ENCODE measurements around the gene PIP4P1. TPM values are rescaled to one million over a fixed set of nuclear protein-coding genes. Genes with fewer than 3 reads are reported as not detected.

Gene PIP4P1
- total RNA-seq (2021; fragmentation: NEBNext Ultra II Directional; extraction: Animal tissue kit (Norgen Biotek cat#: 25700)) (29.5 and 33.4 TPM in 2 replicates), polyA plus RNA-seq (2011; rRNA removed) (60.0 and 67.7 TPM in 2 replicates), polyA minus RNA-seq (2011; rRNA and poly(A)+ RNA removed) (45.7 and 46.2 TPM in 2 replicates)
- polyA plus RNA-seq (2011; cell fraction: cytosol; rRNA removed): 51.0 TPM
- polyA plus RNA-seq (2011; cell fraction: nucleus; rRNA removed): 132 TPM
- 32.7 to 41.6 TPM (median 39.1 TPM) in 4 replicates for polyA plus RNA-seq (2012, experiment 1 of 2)
- 45.8 TPM for polyA plus RNA-seq (2012, experiment 2 of 2)
- polyA plus RNA-seq (2013, experiment 1 of 2): 30.9 TPM
- polyA plus RNA-seq (2013, experiment 2 of 2): 29.3 TPM
- 16.5 TPM for polyA minus RNA-seq (2011; cell fraction: cytosol; rRNA and poly(A)+ RNA removed)
- 41.4 TPM for polyA minus RNA-seq (2011; cell fraction: nucleus; rRNA and poly(A)+ RNA removed)
- long read RNA-seq, experiment 1, transcript PIP4P1-202 (7 exons, 1,696 nt): minor isoform, 8 of 24 reads
- long read RNA-seq, experiment 1, transcript PIP4P1-201 (7 exons, 1,961 nt): major isoform, 10 of 24 reads
- long read RNA-seq, experiment 1, partial matches to known transcripts: 0 of 24 reads
- long read RNA-seq, experiment 1, other reads (novel, unspliced or antisense): 6 of 24 reads
- long read RNA-seq, experiment 2, partial matches to known transcripts: 2 of 10 reads
- long read RNA-seq, experiment 2, other reads (novel, unspliced or antisense): 6 of 10 reads

DNA sequence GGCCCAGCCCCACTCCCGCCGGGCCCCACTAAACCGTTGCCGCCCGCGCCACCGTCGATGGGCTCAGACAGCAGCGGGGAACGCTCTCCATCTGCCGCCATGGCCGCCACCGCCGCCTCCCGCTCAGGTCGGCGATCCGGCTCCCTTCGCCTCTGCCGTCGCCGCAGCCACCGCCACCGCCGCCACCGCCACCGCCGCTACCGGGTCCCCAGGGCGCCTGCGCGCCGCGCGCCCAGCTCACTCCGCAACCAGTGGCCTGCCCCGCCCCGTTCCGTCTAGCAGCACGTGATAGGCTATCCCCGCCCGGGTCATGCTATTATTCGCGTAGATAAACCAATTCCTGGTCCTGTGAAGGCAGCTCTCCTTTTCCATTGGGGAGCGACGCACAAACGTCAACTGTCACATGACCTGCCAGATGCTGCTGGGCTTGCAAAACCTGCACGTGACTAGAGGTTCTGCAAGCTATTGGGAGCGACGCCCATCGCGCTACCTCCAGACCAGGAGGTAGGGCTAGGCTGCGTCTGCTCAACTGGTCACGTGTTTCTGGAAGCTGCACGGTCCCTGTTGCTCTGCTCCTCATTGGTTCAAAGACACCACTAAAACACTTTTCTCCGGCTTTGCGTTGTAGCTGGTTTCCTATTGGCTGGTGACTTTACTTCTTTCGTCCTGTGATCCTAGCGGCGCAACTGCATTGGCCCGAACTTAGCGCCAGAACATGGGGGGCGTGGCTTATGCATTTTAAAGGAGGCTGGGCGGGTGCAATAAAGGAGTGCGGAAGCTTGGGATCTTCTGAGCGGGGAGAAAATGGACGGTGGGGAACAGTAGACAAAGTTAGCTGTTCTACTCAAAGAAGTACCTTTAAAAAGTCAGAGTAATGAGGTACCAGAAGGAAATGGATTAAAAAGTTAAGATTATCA is at the start of gene PIP4P1:
TSS of gene PIP4P1 (minus strand) at position 210 of the 917 bp plus-strand sequence. CDS start at position 101, 109 bp downstream.
- ChIA-PET CTCF (ENCODE audit: partially characterized antibody) (interaction anchor here (0.8 to 1.7 kb wide), 5 partner anchors 14 to 147 kb away, joined by 3 to 4 read pairs (median 3); no protein-coding TSS in a partner anchor), POLR2A (ENCODE audit: partially characterized antibody) (interaction anchor here (0.5 to 3.2 kb wide), 14 partner anchors 9 to 197 kb away, joined by 3 to 25 read pairs (median 3); partner anchors contain the start of gene PARP2)
- no peak within 1 kb of the TSS for H4K5ac ChIP-seq (ENCODE audit: insufficient read length, low read depth, low read length)
- no peaks in the 10 kb centered on the region; a peak in 1 of 7 replicates for H3K27me3 ChIP-seq (replicated peaks in 1 of 4; ENCODE audit: control insufficient read depth in 3 of 4, extremely low read depth in 1 of 4, insufficient read depth in 3 of 4, low read length in 3 of 4)
- H3K36me3 ChIP-seq (ENCODE audit: control insufficient read depth in 2 of 4, insufficient read depth in 4 of 4, low read length in 3 of 4): peaks cover 16 to 36% (median 27%) of the 10 kb centered on the region in 4 experiments; a peak in 7 of 8 replicates
- peak within 1 kb of the TSS; percentile 95 for H4K8ac ChIP-seq (ENCODE audit: extremely low read depth, insufficient read depth, low read length)
- H2AFZ ChIP-seq (ENCODE audit: low read length): no peak within 1 kb of the TSS
- H3K18ac ChIP-seq (ENCODE audit: extremely low read depth, low read length): peak within 1 kb of the TSS; percentile 75; the same call in 1 of the 2 replicates
- peak within 1 kb of the TSS; percentile 77 for H2BK5ac ChIP-seq (ENCODE audit: low read depth, low read length)
- peak within 1 kb of the TSS; percentile 85 for H3K27ac ChIP-seq (ENCODE audit: low read depth, low read length)
- peak within 1 kb of the TSS; percentile 46; the same call in 1 of the 2 replicates for H2AK5ac ChIP-seq (ENCODE audit: low read depth, low read length)
- H3K56ac ChIP-seq (replicated peaks; ENCODE audit: insufficient read length, low read depth, low read length): peak within 1 kb of the TSS; percentile 77
- DNase-seq (ENCODE audit: low read depth in 1 of 2, low spot score in 2 of 2): peak; percentile 94 to 100
- peaks cover 0 to 12% of the 10 kb centered on the region in 2 experiments for H4K20me1 ChIP-seq (replicated peaks in 1 of 2; ENCODE audit: control insufficient read depth in 1 of 2, insufficient read depth in 2 of 2, low read length in 2 of 2)
- peaks cover 5 to 21% of the 10 kb centered on the region in 2 experiments for H3K79me2 ChIP-seq (ENCODE audit: control insufficient read depth in 1 of 2, insufficient read depth in 2 of 2, low read length in 2 of 2)
- no peak within 1 kb of the TSS for H3K14ac ChIP-seq (ENCODE audit: insufficient read length)
- H3K9me3 ChIP-seq (ENCODE audit: insufficient read depth in 2 of 2, low read depth in 1 of 2, low read length in 1 of 2): no peaks in the 10 kb centered on the region
- H3K23me2 ChIP-seq (ENCODE audit: low read depth, low read length): peaks cover 5% of the 10 kb centered on the region; the same call in 1 of the 2 replicates
- peaks cover 0 to 7% (median 2%) of the 10 kb centered on the region in 4 experiments; a peak in 4 of 7 replicates for H3K4me1 ChIP-seq (replicated peaks in 1 of 4; ENCODE audit: control insufficient read depth in 3 of 4, insufficient read depth in 4 of 4, low read length in 3 of 4)
- H3K9ac ChIP-seq (replicated peaks in 1 of 4; ENCODE audit: extremely low read depth in 1 of 4, low read depth in 3 of 4, low read length in 3 of 4): peak within 1 kb of the TSS; percentile 68 to 95 (median 78)
- 3% methylated on average over 32 of the region's 67 CpGs; no CpG with 5 or more reads in 1 of the 2 experiments for WGBS, 2 experiments (ENCODE audit: extremely low coverage in 1 of 2, insufficient coverage in 1 of 2, insufficient read length in 1 of 2, insufficient replicate concordance in 2 of 2, low coverage in 1 of 2, low lambda C conversion rate in 2 of 2, missing lambda C conversion rate in 1 of 2)
- H3K4me3 ChIP-seq (ENCODE audit: extremely low read depth in 1 of 4, insufficient read depth in 2 of 4, low read depth in 3 of 4, low read length in 4 of 4): peak within 1 kb of the TSS; percentile 71 to 87 (median 78)
- peak within 1 kb of the TSS; percentile 83 for H4K91ac ChIP-seq (replicated peaks; ENCODE audit: insufficient read length, low read length)
- H2BK120ac ChIP-seq (replicated peaks; ENCODE audit: low read depth, low read length): no peak within 1 kb of the TSS
- no peak within 1 kb of the TSS for H2BK15ac ChIP-seq (ENCODE audit: low read length)
- H3K79me1 ChIP-seq (ENCODE audit: low read depth, low read length): peaks cover 6% of the 10 kb centered on the region
- H3K23ac ChIP-seq (ENCODE audit: insufficient read length): no peak within 1 kb of the TSS
- no peak within 1 kb of the TSS for H3K4ac ChIP-seq (replicated peaks; ENCODE audit: insufficient read length, low read depth, low read length)
- H2BK12ac ChIP-seq (ENCODE audit: low read depth, low read length): peak within 1 kb of the TSS; percentile 51; the same call in 1 of the 2 replicates
- H3K4me2 ChIP-seq (ENCODE audit: insufficient read depth in 1 of 2, low read depth in 2 of 2, low read length in 2 of 2): peak within 1 kb of the TSS; percentile 81 to 97
- no peak within 1 kb of the TSS for H2BK20ac ChIP-seq (ENCODE audit: low read length)
- peak; percentile 97 for FAIRE-seq
- TF ChIP-seq RBBP5 (IDR thresholded peaks at IDR 0.05; ENCODE audit: borderline replicate concordance, low read depth, low read length) (no peak; the same call in 1 of the 2 replicates), GTF2F1 (IDR thresholded peaks at IDR 0.05; ENCODE audit: borderline replicate concordance, low read depth, low read length) (no peak), BCL11A (IDR thresholded peaks at IDR 0.05; ENCODE audit: low read depth in 2 of 2, low read length in 2 of 2) (no peak), BRCA1 (IDR thresholded peaks at IDR 0.05; ENCODE audit: low read depth, low read length) (no peak), KDM5A (IDR thresholded peaks at IDR 0.05; ENCODE audit: low read length) (0 out of 2 replicates have a peak, but pooled peaks have one; percentile 35)
- TF ChIP-seq, protein P1, sequence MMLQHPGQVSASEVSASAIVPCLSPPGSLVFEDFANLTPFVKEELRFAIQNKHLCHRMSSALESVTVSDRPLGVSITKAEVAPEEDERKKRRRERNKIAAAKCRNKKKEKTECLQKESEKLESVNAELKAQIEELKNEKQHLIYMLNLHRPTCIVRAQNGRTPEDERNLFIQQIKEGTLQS (IDR thresholded peaks at IDR 0.05; ENCODE audit: insufficient read depth, low read depth, low read length): peak; percentile 96
